H9 (cell line): ENCODE results near the gene VSX1. TPM values are rescaled to one million over a fixed set of nuclear protein-coding genes. Genes with fewer than 3 reads are reported as not detected.

Experiments used
- DNase-seq: peaks from one replicate; pipeline ENCODE4 v3.0.0-alpha.2; 2017
- H2AFZ ChIP-seq: one replicate; pipeline ENCODE4 v1.6.1; 2013; ENCODE audit warnings: mild to moderate bottlenecking, low read length, control low read depth, moderate library complexity
- H2AK5ac ChIP-seq: 2 replicates; pipeline ENCODE4 v1.6.1; 2013; ENCODE audit warnings: low read length, control low read depth, mixed read lengths; ENCODE audit not compliant: insufficient read length
- H2BK120ac ChIP-seq: one replicate; pipeline ENCODE4 v1.6.1; 2013; ENCODE audit warnings: low read depth, mild to moderate bottlenecking, low read length, control low read depth, inconsistent platforms; ENCODE audit not compliant: poor library complexity, severe bottlenecking
- H2BK12ac ChIP-seq: 2 replicates; pipeline ENCODE4 v1.6.1; 2013; ENCODE audit warnings: low read length, control low read depth, mixed read lengths, low read depth; ENCODE audit not compliant: insufficient read length
- H2BK15ac ChIP-seq: 2 replicates; pipeline ENCODE4 v1.6.1; 2013; ENCODE audit warnings: low read depth, low read length, control low read depth
- H2BK20ac ChIP-seq: one replicate; pipeline ENCODE4 v1.6.1; 2013; ENCODE audit warnings: low read depth, mild to moderate bottlenecking, low read length, control low read depth, inconsistent platforms; ENCODE audit not compliant: poor library complexity, severe bottlenecking
- H2BK5ac ChIP-seq: 2 replicates; pipeline ENCODE4 v1.6.1; 2013; ENCODE audit warnings: low read length, control low read depth, mixed read lengths; ENCODE audit not compliant: insufficient read length
- H3K14ac ChIP-seq: 2 replicates; pipeline ENCODE4 v1.6.1; 2013; ENCODE audit warnings: low read length, control low read depth; ENCODE audit not compliant: insufficient read depth
- H3K18ac ChIP-seq: 2 replicates; pipeline ENCODE4 v1.6.1; 2013; ENCODE audit warnings: low read depth, mild to moderate bottlenecking, mixed read lengths, low read length, control low read depth; ENCODE audit not compliant: insufficient read length
- H3K23ac ChIP-seq: 2 replicates; pipeline ENCODE4 v1.6.1; 2013; ENCODE audit warnings: low read length, control low read depth, mixed read lengths, low read depth; ENCODE audit not compliant: insufficient read length
- H3K23me2 ChIP-seq: 2 replicates; pipeline ENCODE4 v1.6.1; 2013; ENCODE audit warnings: low read depth, mild to moderate bottlenecking, mixed read lengths, low read length, control low read depth; ENCODE audit not compliant: insufficient read length, poor library complexity, severe bottlenecking
- H3K27ac ChIP-seq: 2 replicates; pipeline ENCODE4 v1.5.1; 2013; ENCODE audit warnings: low read length, control low read depth, mixed read lengths, low read depth; ENCODE audit not compliant: insufficient read length
- H3K27me3 ChIP-seq: 2 replicates; pipeline ENCODE4 v1.6.1; 2013; ENCODE audit warnings: low read length, control low read depth, inconsistent platforms; ENCODE audit not compliant: insufficient read depth
- H3K4ac ChIP-seq: 2 replicates; pipeline ENCODE4 v1.6.1; 2013; ENCODE audit warnings: low read depth, mild to moderate bottlenecking, control low read depth, inconsistent platforms, low read length, moderate library complexity
- H3K4me1 ChIP-seq: 2 replicates; pipeline ENCODE4 v1.6.1; 2013; ENCODE audit warnings: low read length, control low read depth, inconsistent platforms; ENCODE audit not compliant: insufficient read depth
- H3K4me2 ChIP-seq: 2 replicates; pipeline ENCODE4 v1.6.1; 2013; ENCODE audit warnings: low read length, control low read depth, mixed read lengths; ENCODE audit not compliant: insufficient read length, insufficient read depth
- H3K56ac ChIP-seq: 2 replicates; pipeline ENCODE4 v1.6.1; 2013; ENCODE audit warnings: low read depth, mild to moderate bottlenecking, mixed read lengths, low read length, control low read depth; ENCODE audit not compliant: insufficient read length
- H3K79me1 ChIP-seq: 2 replicates; pipeline ENCODE4 v1.6.1; 2013; ENCODE audit warnings: low read depth, mild to moderate bottlenecking, moderate library complexity, low read length, control low read depth, inconsistent platforms; ENCODE audit not compliant: insufficient read depth, poor library complexity, severe bottlenecking
- H3K79me2 ChIP-seq: 2 replicates; pipeline ENCODE4 v1.6.1; 2013; ENCODE audit warnings: low read length, control low read depth, inconsistent platforms; ENCODE audit not compliant: insufficient read depth
- H3K9ac ChIP-seq: 2 replicates; pipeline ENCODE4 v1.6.1; 2013; ENCODE audit warnings: low read length, control low read depth, mixed read lengths; ENCODE audit not compliant: insufficient read length; ENCODE audit errors: extremely low read depth
- H3K9me3 ChIP-seq: one replicate; pipeline ENCODE4 v1.6.1; 2013; ENCODE audit warnings: low read depth, low read length, inconsistent platforms; ENCODE audit not compliant: control insufficient read depth
- H3T11ph ChIP-seq: one replicate; pipeline ENCODE4 v1.6.1; 2013; ENCODE audit warnings: mild to moderate bottlenecking, low read length, control low read depth, inconsistent platforms
- H4K20me1 ChIP-seq: one replicate; pipeline ENCODE4 v1.6.1; 2013; ENCODE audit not compliant: control insufficient read depth, insufficient read length, insufficient read depth
- H4K5ac ChIP-seq: 2 replicates; pipeline ENCODE4 v1.6.1; 2013; ENCODE audit warnings: low read depth, mild to moderate bottlenecking, mixed read lengths, low read length, control low read depth; ENCODE audit not compliant: insufficient read length
- H4K8ac ChIP-seq: replicated peaks from 2 replicates; pipeline ENCODE4 v1.6.1; 2013; ENCODE audit warnings: low read length, control low read depth, mixed read lengths, low read depth; ENCODE audit not compliant: insufficient read length
- H4K91ac ChIP-seq: 2 replicates; pipeline ENCODE4 v1.6.1; 2013; ENCODE audit warnings: low read depth, mild to moderate bottlenecking, moderate library complexity, mixed read lengths, low read length, control low read depth; ENCODE audit not compliant: insufficient read length
- H3K27ac Mint-ChIP-seq, 3 experiments: 2 replicates in 2 of 3; 3 replicates in 1 of 3; pipeline ENCODE4 v1.8.0; 2020 to 2021; ENCODE audit warnings: mixed read lengths in 3 of 3, mild to moderate bottlenecking in 1 of 3, moderate library complexity in 1 of 3
- H3K27me3 Mint-ChIP-seq: 2 replicates; pipeline ENCODE4 v1.8.0; 2021; ENCODE audit warnings: low read depth, mild to moderate bottlenecking, moderate library complexity, mixed read lengths
- H3K36me3 Mint-ChIP-seq, 3 experiments: 2 replicates in 2 of 3; 3 replicates in 1 of 3; pipeline ENCODE4 v1.8.0; 2020 to 2021; ENCODE audit warnings: low read depth in 3 of 3, mixed read lengths in 3 of 3; ENCODE audit not compliant: insufficient read depth in 1 of 3
- H3K4me1 Mint-ChIP-seq, 2 experiments: 2 replicates each; pipeline ENCODE4 v1.8.0; 2020; ENCODE audit warnings: mixed read lengths in 2 of 2
- H3K4me3 Mint-ChIP-seq, 2 experiments: 2 replicates in 1 of 2; 3 replicates in 1 of 2; pipeline ENCODE4 v1.8.0; 2020 to 2021; ENCODE audit warnings: mild to moderate bottlenecking in 2 of 2, mixed read lengths in 2 of 2, moderate library complexity in 1 of 2
- H3K9me3 Mint-ChIP-seq, 2 experiments: 2 replicates in 1 of 2; 3 replicates in 1 of 2; pipeline ENCODE4 v1.8.0; 2020; ENCODE audit warnings: mild to moderate bottlenecking in 2 of 2, mixed read lengths in 2 of 2, moderate library complexity in 1 of 2
- WGBS: extraction: QIAGEN DNeasy Blood & Tissue Kit; methylation state at CpG from one replicate; pipeline ENCODE4 v1.1.7; 2013; ENCODE audit warnings: missing lambda C conversion rate, low lambda C conversion rate, mixed read lengths; ENCODE audit not compliant: insufficient read length; ENCODE audit errors: extremely low coverage; 5-methylcytosine and 5-hydroxymethylcytosine counted together
- total RNA-seq: library from RNA; stranded (reverse); gene quantifications from 2 replicates; pipeline ENCODE4 v1.2.1, GENCODE V29; 2021
- TF ChIP-seq, protein P1 (sequence below): fragments of 200-600 bp; sonication (generic); conservative IDR thresholded peaks from 3 replicates; pipeline ENCODE4 v1.8.0; 2021; ENCODE audit warnings: antibody characterized with exemption, mild to moderate bottlenecking

Gene VSX1
- total RNA-seq, 1 experiment from 2014 or later: not detected

GRCh38 chr20:25065625-25066338 is 16.2 kb downstream of the VSX1 start:
- Histone ChIP-seq H3K4me2 (no peak overlapping the region), H3K27me3 (peaks cover 4% of the 10 kb centered on the region; the same call in 1 of the 2 replicates)

More at GRCh38 chr20:25065625-25066338, 16.2 kb downstream of the VSX1 start:
- Histone ChIP-seq H2BK120ac (no peak overlapping the region), H3K4ac (no peak overlapping the region), H4K5ac (no peak overlapping the region), H2BK5ac (no peak overlapping the region), H3K23ac (no peak overlapping the region), H3K27ac (no peak overlapping the region), H4K91ac (no peak overlapping the region), H2BK15ac (no peak overlapping the region), H3K23me2 (peaks cover 2% of the 10 kb centered on the region), H3K79me1 (no peaks in the 10 kb centered on the region), H4K8ac (no peak overlapping the region), H2BK20ac (no peak overlapping the region), H2AFZ (no peak overlapping the region), H3K9me3 (no peaks in the 10 kb centered on the region), H2AK5ac (no peak overlapping the region), H3K79me2 (no peaks in the 10 kb centered on the region), H3K14ac (no peak overlapping the region), H3K4me1 (no peaks in the 10 kb centered on the region), H2BK12ac (no peak overlapping the region), H3K9ac (no peak overlapping the region), H3K56ac (no peak overlapping the region), H4K20me1 (peaks cover 2% of the 10 kb centered on the region), H3K18ac (no peak overlapping the region), H3T11ph (no peak overlapping the region)
- no peak for DNase-seq
- Mint-ChIP-seq H3K27ac (no peak overlapping the region), H3K4me1 (peaks cover under 1 to 2% of the 10 kb centered on the region in 2 experiments; a peak in 3 of 4 replicates), H3K4me3 (no peak overlapping the region), H3K9me3 (no peaks in the 10 kb centered on the region), H3K27me3 (peaks cover 76% of the 10 kb centered on the region), H3K36me3 (no peaks in the 10 kb centered on the region)
- WGBS: no CpG with 5 or more reads among the region's 9 CpGs
- TF ChIP-seq, protein P1, sequence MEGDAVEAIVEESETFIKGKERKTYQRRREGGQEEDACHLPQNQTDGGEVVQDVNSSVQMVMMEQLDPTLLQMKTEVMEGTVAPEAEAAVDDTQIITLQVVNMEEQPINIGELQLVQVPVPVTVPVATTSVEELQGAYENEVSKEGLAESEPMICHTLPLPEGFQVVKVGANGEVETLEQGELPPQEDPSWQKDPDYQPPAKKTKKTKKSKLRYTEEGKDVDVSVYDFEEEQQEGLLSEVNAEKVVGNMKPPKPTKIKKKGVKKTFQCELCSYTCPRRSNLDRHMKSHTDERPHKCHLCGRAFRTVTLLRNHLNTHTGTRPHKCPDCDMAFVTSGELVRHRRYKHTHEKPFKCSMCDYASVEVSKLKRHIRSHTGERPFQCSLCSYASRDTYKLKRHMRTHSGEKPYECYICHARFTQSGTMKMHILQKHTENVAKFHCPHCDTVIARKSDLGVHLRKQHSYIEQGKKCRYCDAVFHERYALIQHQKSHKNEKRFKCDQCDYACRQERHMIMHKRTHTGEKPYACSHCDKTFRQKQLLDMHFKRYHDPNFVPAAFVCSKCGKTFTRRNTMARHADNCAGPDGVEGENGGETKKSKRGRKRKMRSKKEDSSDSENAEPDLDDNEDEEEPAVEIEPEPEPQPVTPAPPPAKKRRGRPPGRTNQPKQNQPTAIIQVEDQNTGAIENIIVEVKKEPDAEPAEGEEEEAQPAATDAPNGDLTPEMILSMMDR: peak; percentile 86
